SH-SY5Y (cell line): ENCODE results near the gene CADPS2.

Experiments used
- GATA2 ChIP-seq: IDR thresholded peaks from 2 replicates; pipeline ENCODE4 v1.6.1; 2011; ENCODE audit warnings: mild to moderate bottlenecking, low read depth, low read length
- GATA3 ChIP-seq: IDR thresholded peaks from 2 replicates; pipeline ENCODE4 v1.6.1; 2011; ENCODE audit warnings: low read depth, mild to moderate bottlenecking, low read length, moderate library complexity

DNA sequence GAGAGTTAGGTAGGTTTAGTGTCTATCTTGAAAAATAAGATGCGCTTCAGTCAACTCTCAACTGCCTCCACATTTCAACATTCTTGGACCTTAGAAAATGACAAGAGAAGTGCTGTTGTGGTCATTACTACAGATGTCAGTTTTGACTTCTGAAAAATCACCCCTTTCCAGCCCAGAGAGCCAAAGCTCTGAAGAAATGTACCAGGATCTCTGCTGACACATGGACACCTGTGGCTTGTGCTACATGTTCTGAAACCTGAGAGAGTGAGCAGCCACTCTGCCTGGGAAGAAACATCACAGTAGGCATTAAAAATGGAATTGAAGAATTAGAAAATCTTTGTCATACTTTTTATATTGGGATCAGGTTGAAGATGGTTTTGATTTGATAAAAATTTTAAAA is 545.8 kb downstream of the CADPS2 start:
- TF ChIP-seq GATA2 (no peak), GATA3 (no peak)
